HCT116 (cell line): Measurements from ENCODE around the gene SLC17A4.
"Not testable (repeated sequence)": the region's sequence is repeated elsewhere in the genome, so short reads cannot be mapped to it uniquely, and the experiment has no call there.

Source experiments
- EZH2 ChIP-seq: fragments of 200-600 bp; sonication (generic); IDR thresholded peaks from 2 replicates; pipeline ENCODE4 v1.6.1; 2017; ENCODE audit warnings: antibody characterized with exemption, mixed run types
- EZH2phosphoT487 ChIP-seq: fragments of 200-600 bp; IDR thresholded peaks from 2 replicates; pipeline ENCODE4 v1.6.1; 2018; ENCODE audit warnings: antibody characterized with exemption, borderline replicate concordance
- JUND ChIP-seq: IDR thresholded peaks from 2 replicates; pipeline ENCODE4 v1.6.1; 2012
- POLR2A ChIP-seq: IDR thresholded peaks from 2 replicates; pipeline ENCODE4 v1.7.0; 2011; ENCODE audit warnings: borderline replicate concordance; ENCODE audit not compliant: insufficient read depth, insufficient read length; ENCODE audit errors: extremely low read depth
- POLR2AphosphoS5 ChIP-seq: IDR thresholded peaks from 2 replicates; pipeline ENCODE4 v1.6.1; 2011; ENCODE audit warnings: mild to moderate bottlenecking, low read depth, low read length, moderate library complexity
- RAD21 ChIP-seq: IDR thresholded peaks from 2 replicates; pipeline ENCODE4 v1.6.1; 2012; ENCODE audit warnings: low read depth, mild to moderate bottlenecking
- REST ChIP-seq: IDR thresholded peaks from 2 replicates; pipeline ENCODE4 v1.6.1; 2012; ENCODE audit warnings: low read depth
- SP1 ChIP-seq: IDR thresholded peaks from 2 replicates; pipeline ENCODE4 v1.6.1; 2012; ENCODE audit warnings: low read depth
- YY1 ChIP-seq: IDR thresholded peaks from 2 replicates; pipeline ENCODE4 v1.6.1; 2011; ENCODE audit warnings: low read length, low read depth, moderate library complexity, mild to moderate bottlenecking; ENCODE audit not compliant: insufficient replicate concordance; ENCODE audit errors: extremely low read depth
- TF ChIP-seq, protein P1 (sequence below), 3 experiments: fragments of 200-600 bp in 1 of 3; sonication (generic) in 1 of 3; IDR thresholded peaks in 2 of 3; conservative IDR thresholded peaks in 1 of 3; 2 replicates each; pipeline ENCODE4 v1.5.1; 2012 to 2017; ENCODE audit warnings: low read depth in 2 of 3, low read length in 2 of 3, antibody characterized with exemption in 1 of 3, borderline replicate concordance in 1 of 3, control low read depth in 1 of 3, mild to moderate bottlenecking in 1 of 3, mixed read lengths in 1 of 3, mixed run types in 1 of 3, moderate library complexity in 1 of 3; ENCODE audit not compliant: insufficient read depth in 1 of 3
- TF ChIP-seq, protein P2 (sequence below): IDR thresholded peaks from 2 replicates; pipeline ENCODE4 v1.6.1; 2012

GRCh38 chr6:25748601-25749517, 5.7 kb upstream of the SLC17A4 start:
- TF ChIP-seq POLR2A, EZH2, EZH2phosphoT487, REST, POLR2AphosphoS5, JUND, SP1, RAD21, YY1: not testable (repeated sequence)
- TF ChIP-seq, protein P1, sequence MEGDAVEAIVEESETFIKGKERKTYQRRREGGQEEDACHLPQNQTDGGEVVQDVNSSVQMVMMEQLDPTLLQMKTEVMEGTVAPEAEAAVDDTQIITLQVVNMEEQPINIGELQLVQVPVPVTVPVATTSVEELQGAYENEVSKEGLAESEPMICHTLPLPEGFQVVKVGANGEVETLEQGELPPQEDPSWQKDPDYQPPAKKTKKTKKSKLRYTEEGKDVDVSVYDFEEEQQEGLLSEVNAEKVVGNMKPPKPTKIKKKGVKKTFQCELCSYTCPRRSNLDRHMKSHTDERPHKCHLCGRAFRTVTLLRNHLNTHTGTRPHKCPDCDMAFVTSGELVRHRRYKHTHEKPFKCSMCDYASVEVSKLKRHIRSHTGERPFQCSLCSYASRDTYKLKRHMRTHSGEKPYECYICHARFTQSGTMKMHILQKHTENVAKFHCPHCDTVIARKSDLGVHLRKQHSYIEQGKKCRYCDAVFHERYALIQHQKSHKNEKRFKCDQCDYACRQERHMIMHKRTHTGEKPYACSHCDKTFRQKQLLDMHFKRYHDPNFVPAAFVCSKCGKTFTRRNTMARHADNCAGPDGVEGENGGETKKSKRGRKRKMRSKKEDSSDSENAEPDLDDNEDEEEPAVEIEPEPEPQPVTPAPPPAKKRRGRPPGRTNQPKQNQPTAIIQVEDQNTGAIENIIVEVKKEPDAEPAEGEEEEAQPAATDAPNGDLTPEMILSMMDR (IDR thresholded peaks at IDR 0.05 in 2 of 3, conservative IDR thresholded peaks at IDR 0.05 in 1 of 3; ENCODE audit: borderline replicate concordance in 1 of 3, insufficient read depth in 1 of 3, low read depth in 2 of 3, low read length in 2 of 3), result not testable (repeated sequence)
- TF ChIP-seq, protein P2, sequence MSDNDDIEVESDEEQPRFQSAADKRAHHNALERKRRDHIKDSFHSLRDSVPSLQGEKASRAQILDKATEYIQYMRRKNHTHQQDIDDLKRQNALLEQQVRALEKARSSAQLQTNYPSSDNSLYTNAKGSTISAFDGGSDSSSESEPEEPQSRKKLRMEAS, result not testable (repeated sequence)
